ENCODE measurements around the gene SERPINA12.

Gene SERPINA12

GRCh38 chr14:94465042-94465441, 44.2 kb downstream of the SERPINA12 start:
- Histone ChIP-seq H3K4me3 (ENCODE audit: low read length in 2 of 2) (no peak overlapping the region), H3K9ac (ENCODE audit: low read length in 2 of 2) (no peak overlapping the region), H3K36me3 (ENCODE audit: control insufficient read depth in 2 of 2, insufficient read depth in 2 of 2, low read length in 2 of 2) (no peaks in the 10 kb centered on the region), H3K9me3 (ENCODE audit: control insufficient read depth in 2 of 2, low read length in 2 of 2) (peaks cover 5 to 7% of the 10 kb centered on the region in 2 donors), H3K27ac (ENCODE audit: low read length) (no peak overlapping the region), H3K27me3 (ENCODE audit: control insufficient read depth in 1 of 2, insufficient read depth in 2 of 2, low read length in 2 of 2) (no peaks in the 10 kb centered on the region), H3K4me1 (ENCODE audit: control insufficient read depth, insufficient read depth, low read length) (no peaks in the 10 kb centered on the region)

- H3K9me3 ChIP-seq (ENCODE audit: control insufficient read depth in 2 of 2, low read length in 2 of 2) = peaks cover 5 to 7% of the 10 kb centered on the region in 2 donors
- no peaks in the 10 kb centered on the region for H3K4me1 ChIP-seq (ENCODE audit: control insufficient read depth, insufficient read depth, low read length)
- H3K27me3 ChIP-seq (ENCODE audit: control insufficient read depth in 1 of 2, insufficient read depth in 2 of 2, low read length in 2 of 2) = no peaks in the 10 kb centered on the region
- H3K9ac ChIP-seq (ENCODE audit: low read length in 2 of 2) = no peak overlapping the region
- no peaks in the 10 kb centered on the region for H3K36me3 ChIP-seq (ENCODE audit: control insufficient read depth in 2 of 2, insufficient read depth in 2 of 2, low read length in 2 of 2)
- H3K4me3 ChIP-seq (ENCODE audit: low read length in 2 of 2) = no peak overlapping the region
- H3K27ac ChIP-seq (ENCODE audit: low read length) = no peak overlapping the region
These were observed 45.0 kb downstream of the SERPINA12 start for GRCh38 chr14:94464290-94464689.

GRCh38 chr14:94462763-94463572, 46.3 kb downstream of the SERPINA12 start:
- no peaks in the 10 kb centered on the region for H3K27me3 ChIP-seq (ENCODE audit: control insufficient read depth in 1 of 2, insufficient read depth in 2 of 2, low read length in 2 of 2)

GRCh38 chr14:94462219-94462551, 47.1 kb downstream of the SERPINA12 start:
- Histone ChIP-seq H3K9me3 (ENCODE audit: control insufficient read depth in 2 of 2, low read length in 2 of 2) (peaks cover 7 to 9% of the 10 kb centered on the region in 2 donors), H3K4me3 (ENCODE audit: low read length in 2 of 2) (no peak overlapping the region), H3K4me1 (ENCODE audit: control insufficient read depth, insufficient read depth, low read length) (no peaks in the 10 kb centered on the region), H3K27ac (ENCODE audit: low read length) (no peak overlapping the region), H3K9ac (ENCODE audit: low read length in 2 of 2) (no peak overlapping the region), H3K27me3 (ENCODE audit: control insufficient read depth in 1 of 2, insufficient read depth in 2 of 2, low read length in 2 of 2) (no peaks in the 10 kb centered on the region), H3K36me3 (ENCODE audit: control insufficient read depth in 2 of 2, insufficient read depth in 2 of 2, low read length in 2 of 2) (no peaks in the 10 kb centered on the region)

More at GRCh38 chr14:94462763-94463572, 46.3 kb downstream of the SERPINA12 start:
- H3K9ac ChIP-seq (ENCODE audit: low read length in 2 of 2) = no peak overlapping the region
- no peaks in the 10 kb centered on the region for H3K4me1 ChIP-seq (ENCODE audit: control insufficient read depth, insufficient read depth, low read length)
- peaks cover 7 to 9% of the 10 kb centered on the region in 2 donors for H3K9me3 ChIP-seq (ENCODE audit: control insufficient read depth in 2 of 2, low read length in 2 of 2)
- H3K27ac ChIP-seq (ENCODE audit: low read length) = no peak overlapping the region
- no peak overlapping the region for H3K4me3 ChIP-seq (ENCODE audit: low read length in 2 of 2)
- no peaks in the 10 kb centered on the region for H3K36me3 ChIP-seq (ENCODE audit: control insufficient read depth in 2 of 2, insufficient read depth in 2 of 2, low read length in 2 of 2)

GRCh38 chr14:94461526-94462218, 47.6 kb downstream of the SERPINA12 start:
- H3K4me3 ChIP-seq (ENCODE audit: low read length in 2 of 2) = no peak overlapping the region
- no peaks in the 10 kb centered on the region for H3K4me1 ChIP-seq (ENCODE audit: control insufficient read depth, insufficient read depth, low read length)
- no peaks in the 10 kb centered on the region for H3K27me3 ChIP-seq (ENCODE audit: control insufficient read depth in 1 of 2, insufficient read depth in 2 of 2, low read length in 2 of 2)
- H3K27ac ChIP-seq (ENCODE audit: low read length) = no peak overlapping the region
- no peak overlapping the region for H3K9ac ChIP-seq (ENCODE audit: low read length in 2 of 2)
- H3K9me3 ChIP-seq (ENCODE audit: control insufficient read depth in 2 of 2, low read length in 2 of 2) = peaks cover 7 to 9% of the 10 kb centered on the region in 2 donors
- H3K36me3 ChIP-seq (ENCODE audit: control insufficient read depth in 2 of 2, insufficient read depth in 2 of 2, low read length in 2 of 2) = no peaks in the 10 kb centered on the region

GRCh38 chr14:94460631-94461416, 48.4 kb downstream of the SERPINA12 start:
- H3K36me3 ChIP-seq (ENCODE audit: control insufficient read depth in 2 of 2, insufficient read depth in 2 of 2, low read length in 2 of 2) = no peaks in the 10 kb centered on the region
- H3K9me3 ChIP-seq (ENCODE audit: control insufficient read depth in 2 of 2, low read length in 2 of 2) = peaks cover 7 to 9% of the 10 kb centered on the region in 2 donors
- H3K4me3 ChIP-seq (ENCODE audit: low read length in 2 of 2) = no peak overlapping the region
- H3K4me1 ChIP-seq (ENCODE audit: control insufficient read depth, insufficient read depth, low read length) = no peaks in the 10 kb centered on the region
- H3K9ac ChIP-seq (ENCODE audit: low read length in 2 of 2) = no peak overlapping the region
- no peaks in the 10 kb centered on the region for H3K27me3 ChIP-seq (ENCODE audit: control insufficient read depth in 1 of 2, insufficient read depth in 2 of 2, low read length in 2 of 2)
- H3K27ac ChIP-seq (ENCODE audit: low read length) = no peak overlapping the region

- no peak overlapping the region for H3K27ac ChIP-seq (ENCODE audit: low read length)
- H3K9me3 ChIP-seq (ENCODE audit: control insufficient read depth in 2 of 2, low read length in 2 of 2) = peaks cover 0 to 4% of the 10 kb centered on the region in 2 donors
- no peaks in the 10 kb centered on the region for H3K27me3 ChIP-seq (ENCODE audit: control insufficient read depth in 1 of 2, insufficient read depth in 2 of 2, low read length in 2 of 2)
- no peak overlapping the region for H3K4me3 ChIP-seq (ENCODE audit: low read length in 2 of 2)
- H3K9ac ChIP-seq (ENCODE audit: low read length in 2 of 2) = no peak overlapping the region
- no peaks in the 10 kb centered on the region for H3K36me3 ChIP-seq (ENCODE audit: control insufficient read depth in 2 of 2, insufficient read depth in 2 of 2, low read length in 2 of 2)
- H3K4me1 ChIP-seq (ENCODE audit: control insufficient read depth, insufficient read depth, low read length) = no peaks in the 10 kb centered on the region
These were observed 50.6 kb downstream of the SERPINA12 start for GRCh38 chr14:94458558-94459205.

GRCh38 chr14:94458096-94458495, 51.2 kb downstream of the SERPINA12 start:
- H3K9me3 ChIP-seq (ENCODE audit: control insufficient read depth in 2 of 2, low read length in 2 of 2) = peaks cover 0 to 4% of the 10 kb centered on the region in 2 donors
- no peak overlapping the region for H3K4me3 ChIP-seq (ENCODE audit: low read length in 2 of 2)
- H3K27ac ChIP-seq (ENCODE audit: low read length) = no peak overlapping the region
- H3K27me3 ChIP-seq (ENCODE audit: control insufficient read depth in 1 of 2, insufficient read depth in 2 of 2, low read length in 2 of 2) = no peaks in the 10 kb centered on the region
- H3K9ac ChIP-seq (ENCODE audit: low read length in 2 of 2) = no peak overlapping the region
- no peaks in the 10 kb centered on the region for H3K36me3 ChIP-seq (ENCODE audit: control insufficient read depth in 2 of 2, insufficient read depth in 2 of 2, low read length in 2 of 2)
- no peaks in the 10 kb centered on the region for H3K4me1 ChIP-seq (ENCODE audit: control insufficient read depth, insufficient read depth, low read length)

GRCh38 chr14:94455928-94456327, 53.3 kb downstream of the SERPINA12 start:
- peaks cover 0 to 4% of the 10 kb centered on the region in 2 donors for H3K9me3 ChIP-seq (ENCODE audit: control insufficient read depth in 2 of 2, low read length in 2 of 2)
- H3K27me3 ChIP-seq (ENCODE audit: control insufficient read depth in 1 of 2, insufficient read depth in 2 of 2, low read length in 2 of 2) = no peaks in the 10 kb centered on the region
- no peaks in the 10 kb centered on the region for H3K36me3 ChIP-seq (ENCODE audit: control insufficient read depth in 2 of 2, insufficient read depth in 2 of 2, low read length in 2 of 2)
- H3K9ac ChIP-seq (ENCODE audit: low read length in 2 of 2) = no peak overlapping the region
- H3K4me3 ChIP-seq (ENCODE audit: low read length in 2 of 2) = no peak overlapping the region
- no peaks in the 10 kb centered on the region for H3K4me1 ChIP-seq (ENCODE audit: control insufficient read depth, insufficient read depth, low read length)
- H3K27ac ChIP-seq (ENCODE audit: low read length) = no peak overlapping the region

- peaks cover 0 to 2% of the 10 kb centered on the region in 2 donors for H3K27me3 ChIP-seq (ENCODE audit: control insufficient read depth in 1 of 2, insufficient read depth in 2 of 2, low read length in 2 of 2)
- no peak overlapping the region for H3K4me3 ChIP-seq (ENCODE audit: low read length in 2 of 2)
- no peak overlapping the region for H3K27ac ChIP-seq (ENCODE audit: low read length)
- no peaks in the 10 kb centered on the region for H3K36me3 ChIP-seq (ENCODE audit: control insufficient read depth in 2 of 2, insufficient read depth in 2 of 2, low read length in 2 of 2)
- no peak overlapping the region for H3K9ac ChIP-seq (ENCODE audit: low read length in 2 of 2)
- no peaks in the 10 kb centered on the region for H3K4me1 ChIP-seq (ENCODE audit: control insufficient read depth, insufficient read depth, low read length)
- H3K9me3 ChIP-seq (ENCODE audit: control insufficient read depth in 2 of 2, low read length in 2 of 2) = no peaks in the 10 kb centered on the region
These were observed 57.4 kb downstream of the SERPINA12 start for GRCh38 chr14:94451826-94452225.
